Measurements from ENCODE around the gene BTBD16.

BTBD16 gene

GRCh38 chr10:122374237-122374858 lies 103.3 kb downstream of the BTBD16 start, which contains the start of gene PLEKHA1:
Gene PLEKHA1 (plus strand): TSS chr10:122374708. CDS start chr10:122393201, 18,493 bp downstream.
- peak; percentile 89 for DNase-seq (ENCODE audit: low read depth)

GRCh38 chr10:122374859-122375678 lies 104.0 kb downstream of the BTBD16 start:
- peak; percentile 71 for DNase-seq (ENCODE audit: low read depth)

- DNase-seq (ENCODE audit: low read depth) = no peak
Measured at GRCh38 chr10:122375679-122376160, 104.6 kb downstream of the BTBD16 start.

GRCh38 chr10:122376364-122376961 lies 105.4 kb downstream of the BTBD16 start:
- DNase-seq (ENCODE audit: low read depth) = no peak

- DNase-seq (ENCODE audit: low read depth) = no peak
Measured at GRCh38 chr10:122379041-122379440, 107.9 kb downstream of the BTBD16 start.

- no peak for DNase-seq (ENCODE audit: low read depth)
Measured at GRCh38 chr10:122379537-122379936, 108.4 kb downstream of the BTBD16 start.

- DNase-seq (ENCODE audit: low read depth) = no peak
Measured at GRCh38 chr10:122380703-122381102, 109.6 kb downstream of the BTBD16 start.

GRCh38 chr10:122381680-122382079 lies 110.6 kb downstream of the BTBD16 start:
- no peak for DNase-seq (ENCODE audit: low read depth)

- DNase-seq (ENCODE audit: low read depth) = no peak
Measured at GRCh38 chr10:122386514-122386913, 115.4 kb downstream of the BTBD16 start.

GRCh38 chr10:122387572-122387971 lies 116.5 kb downstream of the BTBD16 start:
- DNase-seq (ENCODE audit: low read depth) = no peak
